Frontal cortex (tissue), 4 donors: ENCODE data around the gene RNF125. TPM values are rescaled to one million over a fixed set of nuclear protein-coding genes. Genes with fewer than 3 reads are reported as not detected.
"Not testable (repeated sequence)": the region's sequence is repeated elsewhere in the genome, so short reads cannot be mapped to it uniquely, and the experiment has no call there.

ENCODE experiments used
- DNase-seq, 2 donors: peaks; one replicate each; pipeline ENCODE4 v3.0.0; 2012; ENCODE audit warnings: low spot score in 2 of 2
- FAIRE-seq: peaks from 2 replicates; lab custom pipeline; 2012; peaks lifted over from hg19 to GRCh38; lab: Jason Lieb, UNC
- total RNA-seq: library from RNA; depleted of rRNA; stranded (reverse); fragments of >200 nt; gene quantifications from one replicate; pipeline ENCODE4 v1.2.3, GENCODE V29; 2014
- donor health status: control.
- donor health status: control.
- donor health status: control.

Gene RNF125
- 2.0 TPM for total RNA-seq

GRCh38 chr18:32018331-32019250 lies at the start of gene RNF125:
Gene RNF125 (plus strand): TSS chr18:32018825. CDS start chr18:32018864, 39 bp downstream.
- FAIRE-seq (no peak), DNase-seq (peak; percentile 57 to 66)

- FAIRE-seq (no peak), DNase-seq (no peak)
Observed at GRCh38 chr18:31970617-31971016, 48.0 kb upstream of the RNF125 start.

DNA sequence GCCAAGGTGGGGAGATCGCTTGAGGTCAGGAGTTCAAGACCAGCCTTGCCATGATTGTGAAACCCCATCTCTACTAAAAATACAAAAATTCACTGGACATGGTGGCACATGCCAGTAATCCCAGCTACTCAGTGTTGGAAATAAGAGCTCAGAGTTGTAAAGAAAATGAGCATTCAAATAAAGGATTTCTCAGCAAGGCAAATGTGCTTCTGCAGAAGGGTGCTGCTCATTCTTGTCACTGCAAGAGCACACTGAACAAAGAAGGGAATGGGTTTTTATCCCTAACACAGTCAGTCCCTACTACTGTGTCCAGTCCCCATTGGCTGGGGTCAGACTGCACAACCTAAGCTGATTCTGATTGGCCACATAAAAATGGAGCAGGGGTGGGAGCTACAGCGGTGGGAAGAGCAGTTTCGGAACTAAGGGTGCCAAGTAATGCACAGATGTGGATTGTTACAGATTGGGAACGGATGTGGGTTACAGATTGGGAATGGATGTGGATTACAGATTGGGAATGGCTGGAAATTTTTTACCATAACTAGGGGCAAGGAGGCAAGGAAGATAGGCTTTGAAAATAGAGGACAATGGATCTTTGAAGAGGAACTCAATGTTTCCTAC lies 44.6 kb upstream of the RNF125 start:
- DNase-seq = no peak
- FAIRE-seq = no peak

DNA sequence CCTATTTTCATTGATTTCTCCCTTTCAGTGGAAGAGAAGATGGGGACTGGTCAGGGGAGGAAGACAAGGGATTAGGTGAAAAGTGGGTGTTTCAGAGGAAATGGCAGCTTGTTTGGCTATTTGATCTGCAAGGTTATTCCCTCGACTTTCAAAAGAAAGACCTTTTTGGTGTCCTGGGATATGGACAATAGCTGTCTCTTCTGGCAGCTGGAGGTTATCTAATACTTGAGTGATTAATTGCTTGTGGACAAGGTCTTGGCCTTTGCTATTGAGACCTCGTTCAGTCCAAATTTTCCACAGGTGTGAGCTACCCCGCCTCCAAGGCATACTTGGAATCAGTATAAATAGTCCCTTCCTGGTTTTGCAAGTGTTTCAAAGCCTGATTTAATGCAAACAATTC lies 42.4 kb upstream of the RNF125 start:
- DNase-seq (no peak), FAIRE-seq (no peak)

- FAIRE-seq (no peak), DNase-seq (peak in 1 of 2 donors; percentile 29)
Observed at GRCh38 chr18:31977270-31977872, 41.3 kb upstream of the RNF125 start.

- DNase-seq (no peak), FAIRE-seq (no peak)
Observed at GRCh38 chr18:31978616-31979015, 40.0 kb upstream of the RNF125 start.

- FAIRE-seq = no peak
- no peak for DNase-seq
Observed at GRCh38 chr18:31979714-31980113, 38.9 kb upstream of the RNF125 start.

- FAIRE-seq = no peak
- no peak for DNase-seq
Observed at GRCh38 chr18:31980863-31981262, 37.8 kb upstream of the RNF125 start.

DNA sequence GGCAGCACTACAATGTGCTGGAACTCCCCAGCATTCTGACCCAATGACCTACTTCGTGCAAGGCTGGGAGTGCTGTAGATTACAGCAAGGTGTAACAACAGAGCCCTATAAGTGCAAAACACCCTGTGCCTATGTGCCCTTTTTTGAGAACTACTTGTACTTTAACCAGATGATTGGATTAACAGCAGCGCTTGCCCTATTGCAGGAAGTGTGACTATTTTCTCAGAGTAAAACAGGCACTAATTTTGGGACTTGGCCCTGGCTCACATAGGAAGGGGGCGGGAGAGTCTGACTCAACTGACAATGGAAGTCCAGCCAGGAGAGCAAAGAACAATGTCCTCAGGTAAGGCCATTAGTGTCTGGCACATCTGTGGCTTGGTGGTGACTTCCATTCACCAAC lies 35.6 kb upstream of the RNF125 start:
- DNase-seq (no peak), FAIRE-seq (no peak)

DNA sequence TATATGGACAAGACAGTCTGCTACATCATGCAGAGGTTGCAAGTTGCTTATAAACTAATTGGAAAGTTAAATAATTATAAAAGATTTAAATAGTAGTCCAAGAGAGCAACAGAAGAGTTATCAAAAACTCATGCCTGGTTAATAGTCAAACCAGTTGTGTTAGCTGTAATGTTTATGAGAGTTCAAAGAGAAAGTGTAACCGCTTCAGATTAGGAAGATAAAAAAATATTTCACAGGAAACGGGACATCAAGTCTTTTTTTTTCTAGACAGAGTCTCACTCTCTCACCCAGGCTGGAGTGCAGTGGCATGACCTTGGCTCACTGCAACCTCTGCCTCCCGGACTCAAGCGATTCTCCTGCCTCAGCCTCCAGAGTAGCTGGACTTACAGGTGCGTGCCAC lies 34.6 kb upstream of the RNF125 start:
- FAIRE-seq (no peak), DNase-seq (no peak)

GRCh38 chr18:31990823-31991222 lies 27.8 kb upstream of the RNF125 start:
- FAIRE-seq (no peak), DNase-seq (no peak)

- DNase-seq (no peak), FAIRE-seq (no peak)
Observed at GRCh38 chr18:31996007-31996406, 22.6 kb upstream of the RNF125 start.

- FAIRE-seq (no peak), DNase-seq (no peak)
Observed at GRCh38 chr18:31998880-31999412, 19.7 kb upstream of the RNF125 start.

DNA sequence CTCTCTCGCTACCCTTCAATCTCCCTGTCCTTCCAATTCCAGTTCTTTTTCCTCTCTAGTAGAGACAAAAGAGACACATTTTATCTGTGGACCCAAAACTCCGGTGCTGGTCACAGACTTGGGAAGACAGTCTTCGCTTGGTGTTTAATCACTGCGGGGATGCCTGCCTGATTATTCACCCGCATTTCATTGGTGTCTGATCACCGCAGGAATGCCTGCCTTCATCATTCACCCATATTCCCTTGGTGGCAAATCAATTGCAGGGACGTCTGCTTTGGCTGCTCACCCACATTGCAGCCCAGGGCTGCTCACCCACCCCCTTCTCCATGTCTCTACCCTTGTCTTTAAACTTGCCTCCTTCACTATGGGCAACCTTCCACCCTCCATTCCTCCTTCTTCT lies 17.5 kb upstream of the RNF125 start:
- not testable (repeated sequence) for DNase-seq, FAIRE-seq

DNA sequence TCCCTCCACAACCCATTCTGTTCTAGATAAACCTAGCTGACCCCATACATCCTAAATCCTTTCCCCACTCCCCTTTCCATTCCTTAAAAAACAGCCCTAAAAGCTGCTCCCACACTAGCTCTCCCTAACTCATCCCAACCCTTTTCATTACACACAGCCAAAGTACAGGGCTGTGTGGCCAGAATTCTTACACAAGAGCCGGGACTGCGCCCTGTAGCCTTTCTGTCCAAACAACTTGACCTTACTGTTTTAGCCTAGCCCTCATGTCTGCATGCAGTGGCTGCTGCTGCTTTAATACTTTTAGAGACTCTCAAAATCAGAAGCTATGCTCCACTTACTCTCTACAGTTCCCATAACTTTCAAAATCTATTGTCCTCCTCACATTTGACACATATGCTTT lies 14.8 kb upstream of the RNF125 start:
- DNase-seq, FAIRE-seq: not testable (repeated sequence)

DNA sequence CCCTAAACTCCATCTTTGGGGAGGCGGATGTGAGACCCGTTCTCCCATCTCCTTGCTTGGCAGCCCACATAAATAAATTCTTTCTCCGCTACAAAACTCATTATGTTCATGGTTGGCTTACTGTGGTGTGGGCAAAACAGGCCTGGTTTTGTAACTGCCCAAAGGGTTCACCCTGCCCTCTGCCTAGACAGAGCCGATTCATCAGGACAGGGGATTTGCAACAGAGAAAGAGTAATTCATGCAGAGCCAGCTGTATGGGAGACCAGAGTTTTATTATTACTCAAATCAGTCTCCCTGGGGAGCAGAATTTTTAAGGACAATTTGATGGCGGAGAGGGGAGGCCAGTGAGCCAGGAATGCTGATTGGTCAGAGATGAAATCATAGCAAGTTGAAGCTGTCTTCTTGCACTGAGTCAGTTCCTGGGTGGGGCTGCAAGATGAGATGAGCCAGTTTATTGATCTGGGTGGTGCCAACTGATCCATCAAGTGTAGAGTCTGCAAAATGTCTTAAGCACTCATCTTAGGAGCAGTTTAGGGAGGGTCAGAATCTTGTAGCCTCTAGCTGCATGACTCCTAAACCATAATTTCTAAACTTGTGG lies 8.4 kb upstream of the RNF125 start:
- DNase-seq = no peak
- FAIRE-seq = no peak

DNA sequence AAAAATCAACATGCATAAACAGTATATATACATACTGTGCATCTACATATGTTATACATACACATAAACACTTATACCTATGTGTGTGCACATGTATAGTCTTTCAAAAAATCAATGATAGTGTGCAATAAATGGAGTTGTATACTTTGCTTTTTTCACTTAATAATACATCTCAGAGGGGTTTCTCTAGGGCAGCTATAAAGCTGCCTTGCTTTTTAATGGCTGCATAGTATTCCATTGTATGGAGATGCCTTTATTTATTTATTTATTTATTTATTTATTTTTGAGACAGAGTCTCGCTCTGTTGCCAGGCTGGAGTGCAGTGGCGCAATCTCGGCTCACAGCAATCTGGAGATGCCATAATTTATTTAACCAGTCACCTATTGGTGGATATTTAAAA lies 7.4 kb upstream of the RNF125 start:
- no peak for FAIRE-seq
- DNase-seq = no peak

GRCh38 chr18:32019251-32019948 lies 775 bp downstream of the RNF125 start:
- DNase-seq (peak; percentile 33 to 51), FAIRE-seq (no peak)

- DNase-seq, FAIRE-seq: not testable (repeated sequence)
Observed at GRCh38 chr18:32019949-32020625, 1.5 kb downstream of the RNF125 start.
